Gastrocnemius medialis (tissue), 4 donors: ENCODE results near the gene RAP2A. TPM values are rescaled to one million over a fixed set of nuclear protein-coding genes. Genes with fewer than 3 reads are reported as not detected.

Source experiments
- ATAC-seq, 2 donors: fragments of 150-250 bp; one replicate each; pipeline ENCODE4 v1.9.1; 2016
- DNase-seq, 2 donors: peaks; one replicate each; pipeline ENCODE4 v3.0.0-alpha.2; 2019
- H3K27ac ChIP-seq, 4 donors: fragments of 200-600 bp; sonication (generic); 1 replicate in 1 of 4; 2 replicates in 3 of 4; pipeline ENCODE4 v1.5.1; 2016 to 2018; ENCODE audit warnings: mild to moderate bottlenecking in 2 of 4, moderate library complexity in 1 of 4
- H3K27me3 ChIP-seq, 3 donors: fragments of 200-600 bp; sonication (generic) in 2 of 3; 1 replicate in 1 of 3; 2 replicates in 2 of 3; pipeline versions ENCODE4 v1.5.1 to v1.6.0; 2016 to 2019; ENCODE audit warnings: mild to moderate bottlenecking in 1 of 3, moderate library complexity in 1 of 3
- H3K36me3 ChIP-seq, 2 donors: fragments of 200-600 bp; sonication (generic) in 1 of 2; one replicate each; pipeline ENCODE4 v1.5.1; 2017 to 2018
- H3K4me1 ChIP-seq, 2 donors: fragments of 200-600 bp; sonication (generic) in 1 of 2; one replicate each; pipeline ENCODE4 v1.5.1; 2016 to 2017; ENCODE audit warnings: mild to moderate bottlenecking in 2 of 2
- H3K4me3 ChIP-seq, 4 donors: fragments of 200-600 bp; sonication (generic) in 3 of 4; 1 replicate in 1 of 4; 2 replicates in 3 of 4; pipeline ENCODE4 v1.5.1; 2016 to 2019; ENCODE audit warnings: mild to moderate bottlenecking in 2 of 4
- H3K9me3 ChIP-seq, 3 donors: fragments of 200-600 bp; sonication (generic) in 2 of 3; 1 replicate in 1 of 3; 2 replicates in 2 of 3; pipeline ENCODE4 v1.5.1; 2016 to 2019
- CTCF ChIP-seq, 5 experiments: fragments of 450-650 bp in 3 of 5; fragments of 200-600 bp in 2 of 5; sonication (generic) in 2 of 5; IDR thresholded peaks in 4 of 5; conservative IDR thresholded peaks in 1 of 5; 1 replicate in 4 of 5; 2 replicates in 1 of 5; pipeline ENCODE4 v1.5.1; 2016 to 2019; ENCODE audit warnings: antibody characterized with exemption in 5 of 5, mild to moderate bottlenecking in 3 of 5, moderate library complexity in 3 of 5
- POLR2A ChIP-seq, 2 donors: fragments of 450-650 bp; IDR thresholded peaks; one replicate each; pipeline ENCODE4 v1.6.1; 2017; ENCODE audit warnings: antibody characterized with exemption in 2 of 2, mild to moderate bottlenecking in 2 of 2, moderate library complexity in 2 of 2
- in situ Hi-C, 4 donors: fragments of 200-750 bp; cut with MboI; loops; one replicate each; pipeline versions ENCODE4 v1.15.0 to v1.8.0; 2017; ENCODE audit warnings: low sequenced_read_pairs in 4 of 4
- intact Hi-C: fragments of 100-400 bp; cut with DNase I; formaldehyde crosslinking; loops from one replicate; pipeline ENCODE4 v1.15.1; 2023; ENCODE audit warnings: low total_unique reads
- total RNA-seq, 4 donors: library from RNA; depleted of rRNA; stranded (reverse); fragments of >200 nt; gene quantifications; one replicate each; pipeline versions ENCODE4 v1.1.0 to v1.2.3, GENCODE V29; 2016

Gene RAP2A
- total RNA-seq, 4 donors from 2014 or later: 10.0 to 18.3 (median 15.5) TPM

GRCh38 chr13:97386801-97387484 is 47.0 kb upstream of the RAP2A start:
- Histone ChIP-seq H3K9me3 (no peaks in the 10 kb centered on the region), H3K4me3 (no peak overlapping the region), H3K27ac (no peak overlapping the region), H3K4me1 (peaks cover 0 to 4% of the 10 kb centered on the region in 2 donors), H3K36me3 (peaks cover 0 to 21% of the 10 kb centered on the region in 2 donors), H3K27me3 (no peaks in the 10 kb centered on the region)
- in situ Hi-C loops: no loop called here
- intact Hi-C loops: no loop called here
- DNase-seq (no peak), ATAC-seq (no peak)
- TF ChIP-seq POLR2A (IDR thresholded peaks at IDR 0.05): no peak
- no peak for TF ChIP-seq CTCF (IDR thresholded peaks at IDR 0.05 in 4 of 5, conservative IDR thresholded peaks at IDR 0.05 in 1 of 5)

DNA sequence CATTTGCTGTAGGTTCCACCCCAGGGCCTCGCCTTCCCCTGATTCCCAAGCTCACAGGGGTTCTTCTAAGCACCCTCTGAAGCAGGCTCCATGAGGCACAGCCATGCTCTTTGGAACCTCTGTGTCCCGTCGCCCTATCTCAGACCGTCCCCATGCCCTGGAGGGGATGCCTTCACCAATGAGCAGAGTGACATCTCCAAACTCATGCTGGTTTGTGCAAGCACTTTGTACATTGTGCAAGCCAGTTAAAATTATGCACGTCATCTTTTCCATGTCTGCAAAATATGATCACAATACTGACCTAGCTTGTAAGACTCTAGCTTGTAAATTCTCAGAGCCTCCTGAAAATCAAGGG is 46.5 kb upstream of the RAP2A start:
- DNase-seq (no peak), ATAC-seq (peak in 1 of 2 donors; percentile 26)
- Histone ChIP-seq H3K4me1 (peaks cover 0 to 4% of the 10 kb centered on the region in 2 donors), H3K36me3 (peaks cover 0 to 25% of the 10 kb centered on the region in 2 donors), H3K4me3 (no peak overlapping the region), H3K27ac (no peak overlapping the region), H3K27me3 (no peaks in the 10 kb centered on the region), H3K9me3 (no peaks in the 10 kb centered on the region)
- intact Hi-C loops: no loop called here
- TF ChIP-seq CTCF (IDR thresholded peaks at IDR 0.05 in 4 of 5, conservative IDR thresholded peaks at IDR 0.05 in 1 of 5): no peak
- TF ChIP-seq POLR2A (IDR thresholded peaks at IDR 0.05): no peak
- in situ Hi-C loops: no loop called here

DNA sequence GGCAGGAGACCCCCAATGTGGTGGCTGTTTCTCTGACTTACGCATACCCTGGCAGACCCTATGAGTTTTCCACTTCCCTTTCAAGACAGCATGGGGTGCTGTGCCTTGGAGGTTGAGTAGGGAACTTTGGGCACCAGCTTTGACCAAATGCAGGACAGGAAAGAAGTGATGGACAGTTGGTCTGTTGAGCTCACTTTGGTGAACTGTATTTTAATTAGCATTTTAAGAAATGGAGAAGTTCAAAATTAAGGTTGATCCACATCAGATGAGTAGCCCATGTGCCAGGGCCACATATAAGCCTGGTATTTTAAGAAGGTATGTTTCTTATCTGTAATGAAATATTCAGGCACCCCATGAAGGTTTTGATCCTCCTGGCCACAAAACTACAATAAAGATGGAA is 46.1 kb upstream of the RAP2A start:
- Histone ChIP-seq H3K4me1 (peaks cover 0 to 4% of the 10 kb centered on the region in 2 donors), H3K27me3 (no peaks in the 10 kb centered on the region), H3K9me3 (no peaks in the 10 kb centered on the region), H3K36me3 (peaks cover 0 to 29% of the 10 kb centered on the region in 2 donors), H3K27ac (no peak overlapping the region), H3K4me3 (no peak overlapping the region)
- no peak for ATAC-seq
- TF ChIP-seq CTCF (IDR thresholded peaks at IDR 0.05 in 4 of 5, conservative IDR thresholded peaks at IDR 0.05 in 1 of 5) (no peak), POLR2A (IDR thresholded peaks at IDR 0.05) (no peak)
- in situ Hi-C loops (no loop called here), intact Hi-C loops (no loop called here)
- no peak for DNase-seq

DNA sequence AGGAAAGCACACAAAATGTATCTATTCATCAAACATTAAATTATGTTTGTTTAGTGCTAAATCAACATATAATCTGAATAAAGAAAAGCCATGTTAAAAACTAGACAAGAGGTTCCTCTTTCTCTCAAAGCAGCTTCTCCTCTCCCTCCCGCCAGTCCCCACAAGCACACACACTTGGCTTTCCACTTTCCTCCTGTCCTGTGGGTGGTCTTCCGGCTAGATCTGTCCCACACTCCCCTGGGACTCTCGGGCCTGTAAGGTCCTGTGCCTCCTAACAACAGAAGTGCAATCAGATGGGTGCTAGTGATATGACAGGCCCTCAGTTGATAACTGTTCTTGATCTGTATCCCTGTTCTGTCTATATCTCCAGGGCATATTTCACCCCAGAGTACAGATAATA is 45.6 kb upstream of the RAP2A start:
- no peak for ATAC-seq
- intact Hi-C loops: no loop called here

More for the DNA sequence above, 45.6 kb upstream of the RAP2A start:
- no peak overlapping the region for H3K4me3 ChIP-seq
- in situ Hi-C loops: no loop called here
- H3K27ac ChIP-seq: no peak overlapping the region
- no peaks in the 10 kb centered on the region for H3K27me3 ChIP-seq
- no peak for DNase-seq
- H3K9me3 ChIP-seq: no peaks in the 10 kb centered on the region
- H3K4me1 ChIP-seq: peaks cover 0 to 4% of the 10 kb centered on the region in 2 donors
- H3K36me3 ChIP-seq: peaks cover 0 to 29% of the 10 kb centered on the region in 2 donors
- TF ChIP-seq POLR2A (IDR thresholded peaks at IDR 0.05) (no peak), CTCF (IDR thresholded peaks at IDR 0.05 in 4 of 5, conservative IDR thresholded peaks at IDR 0.05 in 1 of 5) (no peak)
